CD4-positive, alpha-beta T cell treated with Interleukin-4 for 1 hour (primary cell): ENCODE measurements around the gene CCDC13.

Source experiments
- DNase-seq, 2 donors: peaks; one replicate each; pipeline ENCODE4 v3.0.0-alpha.2; 2020 to 2022

CCDC13 gene

DNA sequence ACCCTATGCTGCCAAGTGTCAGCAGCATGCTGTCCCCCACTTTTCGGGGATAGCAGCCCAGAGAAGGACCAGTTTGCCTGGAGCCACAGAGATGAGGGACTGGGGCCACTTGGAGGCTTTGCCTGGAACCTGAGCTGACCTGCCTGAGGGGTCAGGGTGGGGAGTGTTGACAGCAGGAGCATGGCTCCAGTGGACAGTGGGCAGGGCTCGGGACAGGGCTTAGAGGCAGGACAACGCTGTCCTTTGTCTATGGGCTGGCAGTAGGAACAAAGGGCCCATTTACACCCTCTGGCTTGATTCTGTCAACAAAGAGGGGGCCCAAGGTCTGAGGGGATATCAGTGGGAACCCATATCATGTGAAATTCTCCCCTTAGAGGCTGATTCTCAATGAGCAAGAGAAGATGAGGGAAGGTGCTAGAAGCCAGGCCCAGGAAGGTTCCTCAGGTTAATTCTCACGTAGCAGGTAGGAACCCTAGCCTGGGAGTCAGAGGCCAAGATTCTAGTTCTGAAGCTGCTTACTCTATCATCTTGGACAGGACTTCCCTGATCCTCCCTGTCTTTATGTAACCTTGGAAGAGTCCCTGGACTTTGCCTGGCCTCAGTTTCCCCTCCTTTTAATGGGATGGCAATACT, 40.7 kb downstream of the CCDC13 start:
- no peak for DNase-seq

DNA sequence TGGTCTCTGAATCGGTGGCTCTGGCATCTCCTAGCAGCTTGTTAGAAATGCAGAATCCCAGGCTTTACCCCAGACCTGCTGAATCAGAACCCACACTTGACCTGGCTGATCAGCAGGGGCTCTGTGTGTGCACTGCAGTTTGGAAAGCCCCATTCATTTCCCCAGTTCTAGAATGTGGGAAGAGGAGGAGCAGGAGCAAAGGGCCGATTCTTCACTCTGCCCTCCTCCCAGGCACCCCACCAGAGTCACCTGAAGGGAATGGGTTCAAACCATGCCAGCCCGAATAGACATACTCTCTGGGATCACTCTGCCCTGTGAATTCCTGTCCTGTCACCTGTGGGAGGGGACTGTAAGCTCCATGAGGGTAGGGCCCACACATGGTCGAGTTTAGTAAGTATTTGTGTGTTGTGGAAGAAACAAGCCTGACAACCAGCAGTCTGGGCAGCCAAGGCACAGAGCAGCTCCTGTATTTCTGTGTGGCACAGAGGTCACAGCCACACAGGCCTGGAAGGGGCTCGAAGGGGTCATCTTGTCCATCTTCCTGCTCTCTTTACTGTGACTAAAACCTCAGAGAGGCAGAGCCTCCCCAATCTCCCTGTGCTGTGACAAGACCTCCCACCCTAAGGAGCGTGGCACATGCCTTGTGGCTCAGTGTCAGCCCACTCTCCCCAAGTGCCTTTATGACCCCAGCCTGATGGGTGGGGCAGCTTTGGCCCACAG, 41.4 kb downstream of the CCDC13 start:
- no peak for DNase-seq

DNA sequence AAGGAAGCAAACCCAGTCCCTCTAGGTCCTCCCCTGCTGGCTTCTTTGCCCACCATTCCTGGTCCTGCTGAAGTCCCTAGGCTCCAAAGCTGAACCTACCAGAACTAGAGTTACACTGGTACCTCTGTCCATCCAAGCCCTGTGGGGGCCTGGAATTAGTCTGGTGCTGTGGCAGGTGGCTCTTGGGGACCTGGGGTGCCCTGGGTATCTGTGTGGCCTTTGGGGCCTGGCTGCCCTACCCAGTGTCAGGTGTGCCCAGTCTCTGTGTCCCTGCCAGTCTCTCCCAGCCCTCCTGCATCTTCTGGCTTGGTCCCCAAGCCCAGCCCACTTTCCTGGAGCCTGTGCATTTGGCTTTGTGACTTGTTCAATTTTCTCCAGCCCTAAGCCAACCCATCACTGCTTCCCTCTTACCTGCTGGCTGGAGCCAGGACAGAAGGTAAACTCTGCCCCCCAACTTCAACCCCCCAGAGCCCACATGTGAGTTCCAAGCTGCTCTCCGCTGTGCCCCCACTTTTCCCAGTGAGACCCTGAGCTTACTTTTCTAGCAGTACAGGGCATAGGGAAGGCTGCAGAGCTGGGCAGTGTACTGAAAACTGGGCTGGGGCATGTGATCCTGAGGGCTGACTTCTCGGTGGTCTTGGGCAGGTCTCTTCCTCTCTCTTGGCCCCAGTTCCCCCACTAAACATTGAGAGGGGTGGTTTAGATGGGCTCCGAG, 42.2 kb downstream of the CCDC13 start:
- no peak for DNase-seq

DNA sequence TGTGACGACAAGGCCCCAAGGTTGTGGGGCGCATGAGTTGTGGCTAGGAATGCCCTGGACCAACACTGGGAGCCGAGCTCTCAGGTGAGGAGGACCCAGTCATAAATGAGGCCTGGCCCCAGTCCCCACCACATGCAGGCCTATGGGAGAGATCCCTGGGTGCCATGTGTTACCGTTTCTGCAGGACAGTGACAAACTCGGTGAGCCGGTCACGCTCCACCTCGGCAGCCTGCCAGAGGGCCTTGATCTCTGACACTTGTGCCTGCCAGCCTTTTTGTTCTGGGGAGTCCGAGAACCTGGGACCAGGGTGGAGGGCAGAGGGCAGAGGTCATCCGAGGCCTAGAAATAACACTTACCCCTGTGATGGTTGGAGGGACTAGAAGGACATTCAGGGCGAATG, 42.8 kb downstream of the CCDC13 start:
- DNase-seq, result no peak

DNA sequence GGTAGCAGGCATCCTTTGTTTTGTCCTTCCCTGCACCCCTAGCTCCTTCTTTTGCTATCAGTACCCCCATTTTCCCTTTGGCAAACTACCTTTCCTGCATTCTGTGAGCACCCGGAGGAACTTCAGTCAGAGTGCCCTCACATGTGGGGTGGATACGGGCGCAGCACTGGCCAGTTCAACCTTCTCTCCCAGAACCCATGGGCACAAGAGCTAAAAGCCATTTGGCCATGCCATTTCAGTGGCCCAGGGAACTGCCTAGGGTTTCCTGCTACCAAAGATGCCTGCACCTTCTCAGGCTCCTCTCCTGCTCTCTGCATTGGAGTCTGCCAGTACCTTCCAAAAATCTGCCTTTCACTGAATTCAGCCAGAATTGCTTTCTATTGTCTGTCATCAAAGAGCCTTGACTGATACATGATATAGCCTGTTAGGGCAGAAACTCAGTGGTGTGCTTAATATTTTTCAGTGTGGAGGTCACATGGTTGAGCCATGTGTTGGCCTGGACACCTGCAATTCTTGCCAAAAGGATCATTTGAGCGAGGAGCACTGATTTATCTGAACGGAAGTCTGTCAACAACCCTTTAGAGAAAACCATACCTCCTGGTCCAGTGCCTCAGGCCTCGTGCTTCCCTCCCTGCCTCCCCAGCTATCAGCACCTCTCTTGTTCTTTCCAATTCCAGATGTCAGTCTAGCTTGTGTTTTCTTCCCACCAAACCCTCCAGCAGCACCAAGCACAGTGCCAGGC, 43.5 kb downstream of the CCDC13 start:
- DNase-seq, result no peak

DNA sequence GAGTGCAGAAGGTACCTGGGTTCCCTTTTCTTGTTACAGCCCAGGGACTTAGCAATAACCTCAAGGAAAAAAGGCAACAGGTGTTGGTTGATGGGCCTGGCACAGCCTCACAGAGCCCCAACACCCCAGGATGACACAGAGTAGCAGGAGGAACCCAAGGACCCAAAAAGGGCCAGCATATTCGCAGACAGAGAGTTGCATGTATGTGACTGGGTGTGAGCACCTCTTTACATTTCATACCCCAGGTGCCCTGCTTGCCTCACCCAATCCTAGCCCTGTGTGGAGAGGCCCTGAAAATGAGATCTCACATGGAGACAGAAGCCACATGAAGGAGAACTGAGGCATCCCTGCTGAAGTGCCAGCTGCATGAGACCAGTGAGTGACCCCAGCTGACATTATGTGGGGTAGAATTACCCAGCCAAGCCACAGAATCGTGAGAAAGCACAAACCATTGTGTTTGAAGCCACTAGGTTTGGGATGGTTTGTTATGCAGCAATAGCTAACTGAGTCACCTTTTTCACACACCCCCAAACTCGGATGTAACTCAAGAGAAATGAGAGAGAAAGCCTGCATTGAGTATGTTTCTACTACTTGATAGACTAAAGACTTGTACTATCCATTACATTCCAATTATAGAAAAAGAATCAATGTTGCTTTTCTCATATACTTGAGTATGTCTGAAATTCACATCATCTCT, 44.2 kb downstream of the CCDC13 start:
- DNase-seq, result no peak

DNA sequence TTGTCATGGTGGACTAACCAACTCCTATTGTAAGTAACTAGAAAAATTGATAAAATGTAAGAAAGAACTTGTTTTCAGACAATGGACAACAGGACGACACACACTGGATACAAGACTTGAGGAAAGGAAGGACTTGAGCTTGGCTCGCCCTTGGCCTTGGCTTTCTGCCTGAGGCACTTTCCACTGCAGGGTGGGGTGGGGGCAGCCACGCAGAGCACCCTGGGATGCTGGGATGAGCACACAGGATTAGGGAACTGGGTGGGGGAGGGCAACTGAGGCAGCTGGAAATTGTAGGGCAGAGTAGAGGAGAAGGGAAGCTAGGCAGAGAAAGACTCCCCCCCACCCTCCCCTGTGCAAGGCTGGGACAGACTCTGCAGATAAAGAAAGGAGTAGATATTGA, 45.0 kb downstream of the CCDC13 start:
- no peak for DNase-seq

DNA sequence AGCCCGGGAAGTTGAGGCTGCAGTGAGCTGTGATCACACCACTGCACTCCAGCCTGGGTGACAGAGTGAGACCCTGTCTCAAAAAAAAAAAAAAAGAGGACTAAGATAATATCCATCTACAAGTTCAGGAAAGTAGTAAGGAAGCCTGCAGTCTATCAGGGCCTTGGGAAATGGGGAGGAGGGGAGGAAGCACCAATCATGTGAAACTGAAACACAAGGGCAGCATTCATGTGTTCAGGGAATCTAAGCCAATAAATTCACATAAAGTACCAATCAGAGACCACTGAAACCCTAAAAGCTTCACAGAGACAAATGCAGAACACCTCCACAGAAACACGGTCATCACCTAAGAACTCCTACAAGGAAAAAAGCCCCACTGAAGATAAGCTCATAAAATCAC, 47.6 kb downstream of the CCDC13 start:
- no peak for DNase-seq

DNA sequence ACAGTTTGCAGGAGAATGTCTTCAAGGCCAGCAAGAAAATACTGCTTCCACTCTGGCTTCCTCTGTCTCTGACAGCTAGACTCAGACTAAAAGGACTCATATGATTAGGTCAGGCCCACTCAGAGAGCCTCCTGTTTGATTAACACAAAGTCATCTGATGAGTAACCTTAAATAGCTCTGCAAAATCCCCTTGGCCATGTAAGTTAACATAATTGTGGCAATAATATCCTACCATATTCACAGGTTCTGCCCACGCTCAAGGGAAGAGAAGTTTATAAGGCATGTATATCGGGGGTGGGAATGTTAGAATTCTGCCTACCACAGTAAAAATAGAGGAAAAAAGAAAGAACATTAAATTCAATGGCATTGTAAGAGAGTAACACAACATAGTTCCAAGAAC, 49.8 kb downstream of the CCDC13 start:
- DNase-seq, result no peak
